Right cardiac atrium (tissue), 5 donors: ENCODE data around the gene POU3F3. TPM values are rescaled to one million over a fixed set of nuclear protein-coding genes. Genes with fewer than 3 reads are reported as not detected.

ENCODE experiments used
- ATAC-seq, 2 donors: fragments of 200-7000 bp; cut with Tn5 transposase; one replicate each; pipeline versions ENCODE4 v1.8.0 to v1.9.1; 2020; ENCODE audit warnings: moderate library complexity in 2 of 2, mild to moderate bottlenecking in 1 of 2
- DNase-seq, 3 donors: peaks; one replicate each; pipeline ENCODE4 v3.0.0-alpha.2; 2020
- H3K27ac ChIP-seq: one replicate; pipeline ENCODE4 v1.5.1; 2013; ENCODE audit warnings: mild to moderate bottlenecking, low read length, control low read depth, moderate library complexity
- H3K27me3 ChIP-seq: one replicate; pipeline ENCODE4 v1.6.1; 2013; ENCODE audit not compliant: control insufficient read depth, insufficient read depth
- H3K4me1 ChIP-seq: one replicate; pipeline ENCODE4 v1.6.1; 2013; ENCODE audit warnings: low read length; ENCODE audit not compliant: control insufficient read depth, insufficient read depth
- H3K4me3 ChIP-seq: one replicate; pipeline ENCODE4 v1.5.1; 2013; ENCODE audit warnings: low read length, control low read depth
- H3K9me3 ChIP-seq: one replicate; pipeline ENCODE4 v1.6.1; 2013; ENCODE audit warnings: low read length; ENCODE audit not compliant: control insufficient read depth
- WGBS: extraction: QIAGEN DNeasy Blood & Tissue Kit; methylation state at CpG from one replicate; pipeline ENCODE4 v1.1.7; 2013; 5-methylcytosine and 5-hydroxymethylcytosine counted together
- intact Hi-C, 4 donors: fragments of 100-400 bp; cut with DNase I; formaldehyde crosslinking; loops; one replicate each; pipeline versions ENCODE4 v1.11.0 to v1.14.0; 2022 to 2023
- polyA plus RNA-seq: library from polyadenylated mRNA; stranded (reverse); fragments of 200-250 nt; gene quantifications from one replicate; pipeline ENCODE4 v1.2.3, GENCODE V29; 2013
- total RNA-seq, 4 donors: library from RNA; stranded (reverse); fragmentation: NEBNext Ultra II Directional; extraction: Animal tissue kit (Norgen Biotek cat#: 25700); gene quantifications; one replicate each; pipeline ENCODE4 v1.2.1, GENCODE V29; 2021
- donor health status: healthy with polysubstance abuse.
- donor health status: DM: no; HTN: yes; CAD: no.
- donor health status: DM: no; HTN: no; CAD: no.
- donor health status: DM: no; HTN: yes; CAD: no; lungs with severe emphysema.
- donor health status: DM: yes; HTN: yes; CAD: no.

POU3F3 gene
- total and polyA plus RNA-seq, 5 donors: 0.06 to 1.1 (median 0.59) TPM

DNA sequence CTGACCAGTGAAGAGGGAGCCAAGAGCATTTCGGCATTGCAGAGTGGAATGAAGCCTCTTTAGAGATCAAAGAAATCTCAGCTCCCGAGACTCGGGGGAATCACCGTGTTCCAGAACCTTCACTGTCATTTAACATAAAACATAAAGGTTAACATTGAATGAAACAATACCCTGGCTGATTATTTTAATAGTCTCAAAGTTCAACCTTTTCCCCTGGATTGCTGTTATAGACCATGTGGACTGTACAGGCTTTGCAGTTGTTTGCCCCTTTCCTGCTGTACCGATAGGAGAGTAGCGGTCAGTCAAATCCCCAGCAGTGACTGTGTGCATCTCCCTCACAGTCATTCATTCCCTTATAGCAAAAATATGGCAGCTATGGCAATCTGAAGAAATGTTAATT is 48.4 kb downstream of the POU3F3 start:
- Histone ChIP-seq H3K4me1 (no peaks in the 10 kb centered on the region), H3K9me3 (no peaks in the 10 kb centered on the region), H3K4me3 (no peak overlapping the region), H3K27me3 (no peaks in the 10 kb centered on the region), H3K27ac (no peak overlapping the region)
- DNase-seq (no peak), ATAC-seq (no peak)
- intact Hi-C loops: no loop called here
- 80% methylated on average over 6 of the region's 6 CpGs for WGBS

Other genes starting within 250 kb of the POU3F3 start
- 10 to 100 TPM; 35.8 to 59.2 (median 54.5) TPM for gene MRPS9, start 184.0 kb downstream of the POU3F3 start, total RNA-seq
- 66.1 TPM for gene MRPS9, start 184.0 kb downstream of the POU3F3 start, polyA plus RNA-seq